ENCODE measurements around the gene PITX3.

DNA sequence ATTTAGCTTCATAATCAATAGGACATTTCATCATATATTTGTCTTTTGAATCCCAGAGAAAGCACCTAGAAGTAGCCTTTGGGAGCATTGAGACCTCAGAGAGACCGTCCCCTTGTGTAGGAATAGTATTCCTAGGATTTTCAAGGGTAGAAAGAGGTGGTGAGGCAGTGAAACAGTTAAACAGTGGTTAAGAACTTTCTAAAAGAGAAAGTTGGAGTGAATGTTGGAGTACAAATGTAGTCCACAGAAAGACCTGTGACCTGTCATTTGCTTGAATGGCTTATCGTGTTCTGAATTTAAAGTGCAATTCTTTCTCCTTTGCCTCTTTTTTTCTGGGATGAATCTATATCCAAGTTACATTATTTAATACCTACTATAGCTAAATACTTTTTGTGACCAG is 34.0 kb upstream of the PITX3 start:
- TF ChIP-seq, protein P1, sequence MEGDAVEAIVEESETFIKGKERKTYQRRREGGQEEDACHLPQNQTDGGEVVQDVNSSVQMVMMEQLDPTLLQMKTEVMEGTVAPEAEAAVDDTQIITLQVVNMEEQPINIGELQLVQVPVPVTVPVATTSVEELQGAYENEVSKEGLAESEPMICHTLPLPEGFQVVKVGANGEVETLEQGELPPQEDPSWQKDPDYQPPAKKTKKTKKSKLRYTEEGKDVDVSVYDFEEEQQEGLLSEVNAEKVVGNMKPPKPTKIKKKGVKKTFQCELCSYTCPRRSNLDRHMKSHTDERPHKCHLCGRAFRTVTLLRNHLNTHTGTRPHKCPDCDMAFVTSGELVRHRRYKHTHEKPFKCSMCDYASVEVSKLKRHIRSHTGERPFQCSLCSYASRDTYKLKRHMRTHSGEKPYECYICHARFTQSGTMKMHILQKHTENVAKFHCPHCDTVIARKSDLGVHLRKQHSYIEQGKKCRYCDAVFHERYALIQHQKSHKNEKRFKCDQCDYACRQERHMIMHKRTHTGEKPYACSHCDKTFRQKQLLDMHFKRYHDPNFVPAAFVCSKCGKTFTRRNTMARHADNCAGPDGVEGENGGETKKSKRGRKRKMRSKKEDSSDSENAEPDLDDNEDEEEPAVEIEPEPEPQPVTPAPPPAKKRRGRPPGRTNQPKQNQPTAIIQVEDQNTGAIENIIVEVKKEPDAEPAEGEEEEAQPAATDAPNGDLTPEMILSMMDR (IDR thresholded peaks at IDR 0.05): no peak
- TF ChIP-seq, protein P2, sequence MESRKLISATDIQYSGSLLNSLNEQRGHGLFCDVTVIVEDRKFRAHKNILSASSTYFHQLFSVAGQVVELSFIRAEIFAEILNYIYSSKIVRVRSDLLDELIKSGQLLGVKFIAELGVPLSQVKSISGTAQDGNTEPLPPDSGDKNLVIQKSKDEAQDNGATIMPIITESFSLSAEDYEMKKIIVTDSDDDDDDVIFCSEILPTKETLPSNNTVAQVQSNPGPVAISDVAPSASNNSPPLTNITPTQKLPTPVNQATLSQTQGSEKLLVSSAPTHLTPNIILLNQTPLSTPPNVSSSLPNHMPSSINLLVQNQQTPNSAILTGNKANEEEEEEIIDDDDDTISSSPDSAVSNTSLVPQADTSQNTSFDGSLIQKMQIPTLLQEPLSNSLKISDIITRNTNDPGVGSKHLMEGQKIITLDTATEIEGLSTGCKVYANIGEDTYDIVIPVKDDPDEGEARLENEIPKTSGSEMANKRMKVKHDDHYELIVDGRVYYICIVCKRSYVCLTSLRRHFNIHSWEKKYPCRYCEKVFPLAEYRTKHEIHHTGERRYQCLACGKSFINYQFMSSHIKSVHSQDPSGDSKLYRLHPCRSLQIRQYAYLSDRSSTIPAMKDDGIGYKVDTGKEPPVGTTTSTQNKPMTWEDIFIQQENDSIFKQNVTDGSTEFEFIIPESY (IDR thresholded peaks at IDR 0.05; ENCODE audit: borderline replicate concordance, low read depth): no peak
- no peak for TF ChIP-seq POLR2AphosphoS5 (IDR thresholded peaks at IDR 0.05; ENCODE audit: low read depth, low read length)
- TF ChIP-seq, protein P3, sequence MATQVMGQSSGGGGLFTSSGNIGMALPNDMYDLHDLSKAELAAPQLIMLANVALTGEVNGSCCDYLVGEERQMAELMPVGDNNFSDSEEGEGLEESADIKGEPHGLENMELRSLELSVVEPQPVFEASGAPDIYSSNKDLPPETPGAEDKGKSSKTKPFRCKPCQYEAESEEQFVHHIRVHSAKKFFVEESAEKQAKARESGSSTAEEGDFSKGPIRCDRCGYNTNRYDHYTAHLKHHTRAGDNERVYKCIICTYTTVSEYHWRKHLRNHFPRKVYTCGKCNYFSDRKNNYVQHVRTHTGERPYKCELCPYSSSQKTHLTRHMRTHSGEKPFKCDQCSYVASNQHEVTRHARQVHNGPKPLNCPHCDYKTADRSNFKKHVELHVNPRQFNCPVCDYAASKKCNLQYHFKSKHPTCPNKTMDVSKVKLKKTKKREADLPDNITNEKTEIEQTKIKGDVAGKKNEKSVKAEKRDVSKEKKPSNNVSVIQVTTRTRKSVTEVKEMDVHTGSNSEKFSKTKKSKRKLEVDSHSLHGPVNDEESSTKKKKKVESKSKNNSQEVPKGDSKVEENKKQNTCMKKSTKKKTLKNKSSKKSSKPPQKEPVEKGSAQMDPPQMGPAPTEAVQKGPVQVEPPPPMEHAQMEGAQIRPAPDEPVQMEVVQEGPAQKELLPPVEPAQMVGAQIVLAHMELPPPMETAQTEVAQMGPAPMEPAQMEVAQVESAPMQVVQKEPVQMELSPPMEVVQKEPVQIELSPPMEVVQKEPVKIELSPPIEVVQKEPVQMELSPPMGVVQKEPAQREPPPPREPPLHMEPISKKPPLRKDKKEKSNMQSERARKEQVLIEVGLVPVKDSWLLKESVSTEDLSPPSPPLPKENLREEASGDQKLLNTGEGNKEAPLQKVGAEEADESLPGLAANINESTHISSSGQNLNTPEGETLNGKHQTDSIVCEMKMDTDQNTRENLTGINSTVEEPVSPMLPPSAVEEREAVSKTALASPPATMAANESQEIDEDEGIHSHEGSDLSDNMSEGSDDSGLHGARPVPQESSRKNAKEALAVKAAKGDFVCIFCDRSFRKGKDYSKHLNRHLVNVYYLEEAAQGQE (IDR thresholded peaks at IDR 0.05; ENCODE audit: low read depth, low read length): no peak
- TF ChIP-seq, protein P4, sequence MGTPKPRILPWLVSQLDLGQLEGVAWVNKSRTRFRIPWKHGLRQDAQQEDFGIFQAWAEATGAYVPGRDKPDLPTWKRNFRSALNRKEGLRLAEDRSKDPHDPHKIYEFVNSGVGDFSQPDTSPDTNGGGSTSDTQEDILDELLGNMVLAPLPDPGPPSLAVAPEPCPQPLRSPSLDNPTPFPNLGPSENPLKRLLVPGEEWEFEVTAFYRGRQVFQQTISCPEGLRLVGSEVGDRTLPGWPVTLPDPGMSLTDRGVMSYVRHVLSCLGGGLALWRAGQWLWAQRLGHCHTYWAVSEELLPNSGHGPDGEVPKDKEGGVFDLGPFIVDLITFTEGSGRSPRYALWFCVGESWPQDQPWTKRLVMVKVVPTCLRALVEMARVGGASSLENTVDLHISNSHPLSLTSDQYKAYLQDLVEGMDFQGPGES (IDR thresholded peaks at IDR 0.05; ENCODE audit: low read depth, low read length): no peak
- TF ChIP-seq, protein P5, sequence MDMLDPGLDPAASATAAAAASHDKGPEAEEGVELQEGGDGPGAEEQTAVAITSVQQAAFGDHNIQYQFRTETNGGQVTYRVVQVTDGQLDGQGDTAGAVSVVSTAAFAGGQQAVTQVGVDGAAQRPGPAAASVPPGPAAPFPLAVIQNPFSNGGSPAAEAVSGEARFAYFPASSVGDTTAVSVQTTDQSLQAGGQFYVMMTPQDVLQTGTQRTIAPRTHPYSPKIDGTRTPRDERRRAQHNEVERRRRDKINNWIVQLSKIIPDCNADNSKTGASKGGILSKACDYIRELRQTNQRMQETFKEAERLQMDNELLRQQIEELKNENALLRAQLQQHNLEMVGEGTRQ (IDR thresholded peaks at IDR 0.05; ENCODE audit: borderline replicate concordance, low read depth, low read length): no peak

Data from SK-N-SH (cell line).